H1 (cell line): ENCODE measurements around the gene GIMAP2. TPM values are rescaled to one million over a fixed set of nuclear protein-coding genes. Genes with fewer than 3 reads are reported as not detected.

ENCODE experiments used
- CTCF ChIA-PET: fragments of 300-600 bp; sonication (Branson Sonifier 250); formaldehyde crosslinking; loops from one replicate; lab custom pipeline; 2021; ENCODE audit not compliant: partially characterized antibody; lab: Charles Lee
- POLR2A ChIA-PET: fragments of 300-600 bp; sonication (Branson Sonifier 250); formaldehyde crosslinking; loops from one replicate; lab custom pipeline; 2021; ENCODE audit warnings: inconsistent platforms; ENCODE audit not compliant: partially characterized antibody; lab: Charles Lee
- DNase-seq, 2 experiments: peaks; one replicate each; pipeline versions ENCODE4 v3.0.0 to v3.0.0-alpha.2; 2010 to 2022; ENCODE audit warnings: low spot score in 2 of 2, low read depth in 1 of 2, mixed read lengths in 1 of 2
- FAIRE-seq: peaks from 2 replicates; lab custom pipeline; 2011; peaks lifted over from hg19 to GRCh38; lab: Jason Lieb, UNC
- H2AFZ ChIP-seq: 2 replicates; pipeline ENCODE4 v1.8.1; 2012; ENCODE audit warnings: low read length, inconsistent platforms
- H2AK5ac ChIP-seq: 2 replicates; pipeline ENCODE4 v1.6.1; 2013; ENCODE audit warnings: low read depth, low read length
- H2BK120ac ChIP-seq: replicated peaks from 2 replicates; pipeline ENCODE3; 2013; ENCODE audit warnings: low read depth, low read length, inconsistent platforms
- H2BK12ac ChIP-seq: 2 replicates; pipeline ENCODE4 v1.6.1; 2013; ENCODE audit warnings: low read depth, low read length
- H2BK15ac ChIP-seq: 2 replicates; pipeline ENCODE4 v1.6.1; 2013; ENCODE audit warnings: low read length
- H2BK20ac ChIP-seq: 2 replicates; pipeline ENCODE4 v1.6.1; 2013; ENCODE audit warnings: low read length
- H2BK5ac ChIP-seq: 2 replicates; pipeline ENCODE4 v1.6.1; 2013; ENCODE audit warnings: low read depth, low read length
- H3K14ac ChIP-seq: 2 replicates; pipeline ENCODE4 v1.6.1; 2013; ENCODE audit warnings: inconsistent platforms; ENCODE audit not compliant: insufficient read length
- H3K18ac ChIP-seq: 2 replicates; pipeline ENCODE4 v1.6.1; 2013; ENCODE audit warnings: low read length; ENCODE audit errors: extremely low read depth
- H3K23ac ChIP-seq: 2 replicates; pipeline ENCODE4 v1.6.1; 2013; ENCODE audit warnings: inconsistent platforms; ENCODE audit not compliant: insufficient read length
- H3K23me2 ChIP-seq: 2 replicates; pipeline ENCODE4 v1.6.1; 2013; ENCODE audit warnings: low read depth, low read length
- H3K27ac ChIP-seq: 2 replicates; pipeline ENCODE4 v1.6.1; 2011; ENCODE audit warnings: low read depth, low read length, inconsistent platforms
- H3K27me3 ChIP-seq, 4 experiments: replicated peaks in 1 of 4; 1 replicate in 1 of 4; 2 replicates in 3 of 4; pipeline versions ENCODE4 v1.6.1 to v1.8.1; 2011 to 2013; ENCODE audit warnings: low read length in 3 of 4, mild to moderate bottlenecking in 3 of 4, inconsistent platforms in 2 of 4, mixed read lengths in 2 of 4, moderate library complexity in 1 of 4; ENCODE audit not compliant: control insufficient read depth in 3 of 4, insufficient read depth in 3 of 4; ENCODE audit errors: extremely low read depth in 1 of 4
- H3K36me3 ChIP-seq, 4 experiments: 2 replicates each; pipeline versions ENCODE4 v1.6.1 to v1.8.1; 2011 to 2013; ENCODE audit warnings: mild to moderate bottlenecking in 4 of 4, low read length in 3 of 4, moderate library complexity in 2 of 4, control low read depth in 1 of 4, inconsistent platforms in 1 of 4; ENCODE audit not compliant: insufficient read depth in 4 of 4, control insufficient read depth in 2 of 4
- H3K4ac ChIP-seq: replicated peaks from 2 replicates; pipeline ENCODE3; 2013; ENCODE audit warnings: low read length, low read depth, mixed read lengths, inconsistent platforms; ENCODE audit not compliant: insufficient read length
- H3K4me1 ChIP-seq, 4 experiments: replicated peaks in 1 of 4; 1 replicate in 1 of 4; 2 replicates in 3 of 4; pipeline versions ENCODE4 v1.6.1 to v1.8.1; 2011 to 2013; ENCODE audit warnings: low read length in 3 of 4, inconsistent platforms in 2 of 4, mixed read lengths in 1 of 4; ENCODE audit not compliant: insufficient read depth in 4 of 4, control insufficient read depth in 3 of 4
- H3K4me2 ChIP-seq, 2 experiments: 2 replicates each; pipeline versions ENCODE4 v1.6.1 to v1.8.1; 2011 to 2013; ENCODE audit warnings: low read depth in 2 of 2, low read length in 2 of 2, control low read depth in 1 of 2, inconsistent platforms in 1 of 2, mild to moderate bottlenecking in 1 of 2; ENCODE audit not compliant: insufficient read depth in 1 of 2
- H3K4me3 ChIP-seq, 4 experiments: fragments of 200-600, 300-600 bp in 1 of 4; sonication (generic), shearing (Covaris generic), sonication (Bioruptor Twin) in 1 of 4; 2 replicates each; pipeline versions ENCODE4 v1.5.1 to v1.8.1; 2011 to 2016; ENCODE audit warnings: low read length in 4 of 4, low read depth in 3 of 4, control low read depth in 2 of 4, inconsistent platforms in 2 of 4, mild to moderate bottlenecking in 2 of 4, mixed read lengths in 1 of 4, moderate library complexity in 1 of 4; ENCODE audit not compliant: insufficient read depth in 2 of 4; ENCODE audit errors: extremely low read depth in 1 of 4
- H3K56ac ChIP-seq: replicated peaks from 2 replicates; pipeline ENCODE3; 2013; ENCODE audit warnings: low read depth, mild to moderate bottlenecking, mixed read lengths, low read length, inconsistent platforms; ENCODE audit not compliant: insufficient read length
- H3K79me1 ChIP-seq: 2 replicates; pipeline ENCODE4 v1.6.1; 2013; ENCODE audit warnings: low read depth, low read length, control low read depth
- H3K79me2 ChIP-seq, 2 experiments: 2 replicates each; pipeline versions ENCODE4 v1.6.1 to v1.8.1; 2012 to 2013; ENCODE audit warnings: low read length in 2 of 2, mild to moderate bottlenecking in 2 of 2, inconsistent platforms in 1 of 2; ENCODE audit not compliant: insufficient read depth in 2 of 2, control insufficient read depth in 1 of 2
- H3K9ac ChIP-seq, 4 experiments: replicated peaks in 1 of 4; 1 replicate in 1 of 4; 2 replicates in 3 of 4; pipeline versions ENCODE4 v1.6.1 to v1.8.1; 2011 to 2013; ENCODE audit warnings: low read depth in 3 of 4, low read length in 3 of 4, control low read depth in 2 of 4, mild to moderate bottlenecking in 2 of 4, moderate library complexity in 2 of 4, inconsistent platforms in 1 of 4; ENCODE audit errors: extremely low read depth in 1 of 4
- H3K9me3 ChIP-seq, 2 experiments: 2 replicates each; pipeline versions ENCODE4 v1.6.1 to v1.8.1; 2012 to 2013; ENCODE audit warnings: mild to moderate bottlenecking in 2 of 2, moderate library complexity in 2 of 2, control low read depth in 1 of 2, inconsistent platforms in 1 of 2, low read depth in 1 of 2, low read length in 1 of 2, mixed read lengths in 1 of 2; ENCODE audit not compliant: insufficient read depth in 2 of 2
- H4K20me1 ChIP-seq, 2 experiments: replicated peaks in 1 of 2; 2 replicates each; pipeline versions ENCODE3 to v1.8.1; 2011 to 2013; ENCODE audit warnings: inconsistent platforms in 2 of 2, low read length in 2 of 2, mild to moderate bottlenecking in 1 of 2; ENCODE audit not compliant: insufficient read depth in 2 of 2, control insufficient read depth in 1 of 2
- H4K5ac ChIP-seq: 2 replicates; pipeline ENCODE4 v1.6.1; 2013; ENCODE audit warnings: low read length, low read depth, mixed read lengths, inconsistent platforms; ENCODE audit not compliant: insufficient read length
- H4K8ac ChIP-seq: 2 replicates; pipeline ENCODE4 v1.8.0; 2013; ENCODE audit warnings: mild to moderate bottlenecking, moderate library complexity, low read length, inconsistent platforms; ENCODE audit not compliant: insufficient read depth; ENCODE audit errors: extremely low read depth
- H4K91ac ChIP-seq: replicated peaks from 2 replicates; pipeline ENCODE3; 2013; ENCODE audit warnings: low read length, mixed read lengths, inconsistent platforms; ENCODE audit not compliant: insufficient read length
- ATF3 ChIP-seq: IDR thresholded peaks from 2 replicates; pipeline ENCODE4 v1.6.1; 2011; ENCODE audit warnings: low read depth, mild to moderate bottlenecking, low read length; ENCODE audit not compliant: insufficient read depth
- BACH1 ChIP-seq: IDR thresholded peaks from 2 replicates; pipeline ENCODE4 v1.6.1; 2012; ENCODE audit warnings: low read length, improper control_type of control experiment
- BCL11A ChIP-seq, 2 experiments: IDR thresholded peaks; one replicate each; pipeline ENCODE4 v1.6.1; 2011; ENCODE audit warnings: low read depth in 2 of 2, low read length in 2 of 2, mild to moderate bottlenecking in 2 of 2
- BRCA1 ChIP-seq: IDR thresholded peaks from 2 replicates; pipeline ENCODE4 v1.6.1; 2012; ENCODE audit warnings: low read depth, low read length, improper control_type of control experiment
- CBX5 ChIP-seq: fragments of 300-800, 300-1000 bp; sonication (generic); IDR thresholded peaks from 2 replicates; pipeline ENCODE4 v1.7.1; 2016; ENCODE audit warnings: antibody characterized with exemption, low read length, low read depth
- EZH2 ChIP-seq: fragments of 200-600 bp; sonication (generic); IDR thresholded peaks from 2 replicates; pipeline ENCODE4 v1.7.1; 2012; ENCODE audit warnings: low read depth, mild to moderate bottlenecking, moderate library complexity, low read length, inconsistent platforms; ENCODE audit not compliant: severe bottlenecking
- JUN ChIP-seq: IDR thresholded peaks from 2 replicates; pipeline ENCODE4 v1.6.1; 2011; ENCODE audit warnings: low read depth, mild to moderate bottlenecking, improper control_type of control experiment, low read length
- RFX5 ChIP-seq: IDR thresholded peaks from 2 replicates; pipeline ENCODE4 v1.6.1; 2011; ENCODE audit warnings: low read depth, low read length, improper control_type of control experiment, borderline replicate concordance
- SIRT6 ChIP-seq: IDR thresholded peaks from one replicate; pipeline ENCODE4 v1.7.1; 2012; ENCODE audit warnings: low read length, inconsistent platforms
- SP2 ChIP-seq: IDR thresholded peaks from 2 replicates; pipeline ENCODE4 v1.6.1; 2012; ENCODE audit warnings: mild to moderate bottlenecking, low read length, inconsistent platforms
- TEAD4 ChIP-seq: IDR thresholded peaks from 2 replicates; pipeline ENCODE4 v1.6.1; 2012; ENCODE audit warnings: low read depth, low read length, inconsistent platforms, mixed read lengths
- WGBS, 2 experiments: shearing (Covaris generic) in 1 of 2; methylation state at CpG; one replicate each; pipeline versions ENCODE4 v1.1.6 to v1.1.7; 2013 to 2015; ENCODE audit warnings: low lambda C conversion rate in 2 of 2, mixed read lengths in 2 of 2, inconsistent platforms in 1 of 2, low coverage in 1 of 2, missing lambda C conversion rate in 1 of 2; ENCODE audit not compliant: insufficient replicate concordance in 2 of 2, insufficient coverage in 1 of 2, insufficient read length in 1 of 2; ENCODE audit errors: extremely low coverage in 1 of 2, missing lambda C conversion rate in 1 of 2; 5-methylcytosine and 5-hydroxymethylcytosine counted together
- polyA plus RNA-seq, 7 experiments: library from polyadenylated mRNA; depleted of rRNA in 3 of 7; stranded (reverse) in 5 of 7; unstranded in 2 of 7; fragments of >200 nt in 5 of 7; fragments of 200-250 nt in 2 of 7; gene quantifications; 1 replicate in 5 of 7; 2 replicates in 1 of 7; 4 replicates in 1 of 7; pipeline versions ENCODE4 v1.2.1 to v1.2.3, GENCODE V29; 2011 to 2013; ENCODE audit warnings: missing spikeins in 2 of 7, mixed read lengths in 2 of 7
- total RNA-seq: library from RNA; stranded (reverse); fragmentation: NEBNext Ultra II Directional; extraction: Animal tissue kit (Norgen Biotek cat#: 25700); gene quantifications from 2 replicates; pipeline ENCODE4 v1.2.1, GENCODE V29; 2021
- TF ChIP-seq, protein P1 (sequence below): IDR thresholded peaks from 2 replicates; pipeline ENCODE4 v1.6.1; 2012; ENCODE audit warnings: low read length, inconsistent platforms

GIMAP2 gene
- total and polyA plus RNA-seq, 2 of the 8 experiments (the other 6 are each of a cell fraction or from before 2014, with no cell fraction given) = not detected

GRCh38 chr7:150665089-150665748 is 20.3 kb upstream of the GIMAP2 start:
- Histone ChIP-seq H3K4me2 (no peak overlapping the region), H3K4me3 (no peak overlapping the region), H3K23ac (no peak overlapping the region), H4K8ac (no peak overlapping the region), H3K9me3 (peaks cover 0 to 3% of the 10 kb centered on the region in 2 experiments; a peak in 1 of 4 replicates), H3K79me2 (no peaks in the 10 kb centered on the region), H2BK5ac (no peak overlapping the region), H3K4ac (no peak overlapping the region), H3K56ac (no peak overlapping the region), H3K18ac (no peak overlapping the region), H2BK15ac (no peak overlapping the region), H2AK5ac (no peak overlapping the region), H3K4me1 (no peaks in the 10 kb centered on the region), H2BK12ac (no peak overlapping the region), H4K20me1 (no peaks in the 10 kb centered on the region), H3K79me1 (no peaks in the 10 kb centered on the region), H4K5ac (no peak overlapping the region), H3K14ac (no peak overlapping the region), H2BK120ac (no peak overlapping the region), H3K9ac (no peak overlapping the region), H2AFZ (no peak overlapping the region), H3K27me3 (peaks cover 0 to 2% (median 0%) of the 10 kb centered on the region in 4 experiments; a peak in 1 of 7 replicates), H3K27ac (no peak overlapping the region), H3K23me2 (no peaks in the 10 kb centered on the region), H3K36me3 (no peaks in the 10 kb centered on the region), H4K91ac (no peak overlapping the region), H2BK20ac (no peak overlapping the region)
- DNase-seq (no peak), FAIRE-seq (no peak)
- ChIA-PET CTCF (no interaction called here), POLR2A (no interaction called here)
- 84% methylated on average over 9 of the region's 9 CpGs; no CpG with 5 or more reads in 1 of the 2 experiments for WGBS, 2 experiments
- TF ChIP-seq BRCA1 (no peak), ATF3 (no peak), SIRT6 (no peak), JUN (no peak), CBX5 (no peak), TEAD4 (no peak), BACH1 (no peak), RFX5 (no peak), SP2 (no peak), BCL11A (IDR thresholded peaks at IDR 0.05; ENCODE audit: low read depth in 2 of 2, low read length in 2 of 2) (no peak), EZH2 (no peak)
- TF ChIP-seq, protein P1, sequence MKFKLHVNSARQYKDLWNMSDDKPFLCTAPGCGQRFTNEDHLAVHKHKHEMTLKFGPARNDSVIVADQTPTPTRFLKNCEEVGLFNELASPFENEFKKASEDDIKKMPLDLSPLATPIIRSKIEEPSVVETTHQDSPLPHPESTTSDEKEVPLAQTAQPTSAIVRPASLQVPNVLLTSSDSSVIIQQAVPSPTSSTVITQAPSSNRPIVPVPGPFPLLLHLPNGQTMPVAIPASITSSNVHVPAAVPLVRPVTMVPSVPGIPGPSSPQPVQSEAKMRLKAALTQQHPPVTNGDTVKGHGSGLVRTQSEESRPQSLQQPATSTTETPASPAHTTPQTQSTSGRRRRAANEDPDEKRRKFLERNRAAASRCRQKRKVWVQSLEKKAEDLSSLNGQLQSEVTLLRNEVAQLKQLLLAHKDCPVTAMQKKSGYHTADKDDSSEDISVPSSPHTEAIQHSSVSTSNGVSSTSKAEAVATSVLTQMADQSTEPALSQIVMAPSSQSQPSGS = no peak
